NCI-H2107 treated with DMSO at 0.1 percent for 48 hours (cell line): ENCODE results near the gene RPS6KA5.
"Not testable (repeated sequence)": the region's sequence is repeated elsewhere in the genome, so short reads cannot be mapped to it uniquely, and the experiment has no call there.

ENCODE experiments used
- DNase-seq: peaks from one replicate; lab custom pipeline; 2025; ENCODE audit not compliant: unreplicated experiment; lab: John Stamatoyannopoulos, UW

Gene RPS6KA5

DNA sequence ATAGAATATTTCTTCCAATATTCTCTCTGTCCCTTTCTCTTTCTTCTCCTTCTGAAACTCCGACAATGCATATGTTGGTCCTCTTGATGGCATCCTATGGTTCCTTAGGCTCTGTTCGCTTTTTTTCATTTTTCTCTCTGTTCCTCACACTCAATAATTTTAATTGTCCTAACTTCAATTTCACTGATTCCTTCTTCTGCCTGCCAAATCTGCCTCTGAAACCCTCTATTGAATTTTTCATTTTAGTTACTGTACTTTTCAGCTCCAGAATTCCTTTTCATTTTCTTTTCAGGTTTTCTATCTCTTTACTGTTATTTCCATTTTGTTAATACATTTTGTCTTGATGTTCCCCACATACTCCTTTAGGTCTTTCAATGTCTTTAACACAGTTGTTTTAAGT is 177.2 kb downstream of the RPS6KA5 start:
- no peak for DNase-seq

DNA sequence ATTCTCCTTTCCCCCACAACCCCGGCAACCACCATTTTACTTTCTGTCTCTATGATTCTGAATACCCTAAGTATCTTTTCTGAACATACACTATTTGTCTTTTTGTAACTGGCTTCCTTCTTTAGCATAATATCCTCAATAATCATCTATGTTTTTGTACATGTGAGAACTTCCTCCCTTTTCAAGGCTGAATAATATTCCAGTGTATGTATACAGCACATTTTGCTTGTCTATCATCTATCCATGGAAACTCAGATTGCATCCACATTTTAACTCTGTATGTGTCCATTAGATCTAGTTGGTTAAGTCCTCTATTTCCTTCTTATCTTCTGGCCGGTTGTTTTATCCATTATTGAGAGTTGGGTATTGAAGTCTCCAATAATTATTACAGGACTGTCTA is 180.2 kb downstream of the RPS6KA5 start:
- no peak for DNase-seq

DNA sequence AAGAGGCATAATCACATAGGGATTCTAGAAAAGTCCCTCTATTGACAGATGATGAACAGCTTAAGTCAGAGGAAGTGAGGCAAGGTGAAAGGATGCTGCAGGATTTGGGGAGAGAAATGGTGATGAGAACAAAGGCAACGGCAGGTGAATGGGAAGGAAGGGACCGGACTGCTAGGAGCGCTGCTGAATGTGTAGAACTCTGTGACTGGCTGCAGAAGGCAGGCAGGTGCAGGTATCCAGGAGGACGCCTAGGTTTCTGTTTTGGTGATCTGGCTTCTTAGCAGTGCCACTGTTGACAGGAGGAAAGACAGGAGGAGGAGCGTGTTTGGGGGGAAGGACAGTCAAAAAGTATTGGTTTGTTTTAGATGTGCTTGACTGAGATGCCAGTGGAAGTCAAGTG is 185.8 kb downstream of the RPS6KA5 start:
- no peak for DNase-seq

DNA sequence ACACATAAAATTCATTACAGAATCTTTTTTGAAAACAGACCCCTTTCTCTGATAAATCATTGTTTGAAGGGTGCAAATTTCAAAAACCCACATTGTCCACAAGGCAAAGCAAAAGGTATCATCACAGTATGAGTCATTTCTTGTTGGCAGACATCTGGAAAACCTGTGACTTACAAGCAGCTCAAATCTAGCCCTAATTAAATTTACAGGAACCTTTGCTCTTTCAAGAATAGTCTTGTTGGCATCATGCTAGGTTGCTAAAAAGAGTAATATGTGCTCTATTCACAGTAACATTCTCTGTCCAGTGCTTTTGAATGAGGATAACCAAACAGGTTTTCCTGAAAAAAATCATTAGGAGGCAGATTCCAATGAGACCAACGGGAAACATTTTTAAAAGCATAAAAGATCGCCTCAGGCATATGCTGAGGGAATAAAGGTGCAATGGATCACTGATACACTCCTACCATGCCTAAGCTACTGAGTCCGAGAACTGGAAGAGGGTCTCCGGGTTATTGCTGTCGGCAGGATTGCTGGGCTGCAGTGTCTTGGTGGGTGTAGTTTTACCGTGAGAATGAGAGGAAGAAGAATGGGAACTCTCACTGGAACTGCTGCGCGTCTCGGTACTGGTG is 188.7 kb downstream of the RPS6KA5 start:
- no peak for DNase-seq

DNA sequence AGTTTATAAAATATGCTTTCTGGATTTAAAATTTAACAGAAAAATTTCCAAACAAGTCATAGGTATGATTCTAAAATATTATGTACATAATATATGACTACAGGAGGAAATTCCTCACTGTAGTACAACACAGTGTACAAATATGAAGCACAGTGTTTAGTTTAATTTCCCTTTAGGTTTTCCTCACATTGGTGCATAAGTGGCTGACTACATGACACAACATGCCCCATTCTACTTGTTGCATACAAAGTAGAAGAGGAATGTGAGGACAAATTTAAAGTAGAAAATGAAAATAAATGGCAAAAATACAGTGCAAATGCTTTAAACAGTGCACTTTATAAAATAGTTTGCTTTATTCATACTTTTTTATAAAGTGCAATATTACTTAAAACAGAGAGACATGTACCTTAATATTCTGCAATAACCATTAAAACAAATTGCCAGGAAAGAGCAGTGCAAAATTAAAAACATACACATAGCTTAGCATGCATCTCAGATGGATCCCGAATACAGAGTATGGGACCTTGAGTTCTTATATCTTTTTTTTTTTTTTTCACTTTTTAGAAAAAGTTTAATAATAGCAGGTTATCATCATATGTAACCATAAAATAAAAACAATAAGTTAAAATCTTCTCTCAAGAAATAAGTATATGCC is 189.4 kb downstream of the RPS6KA5 start:
- no peak for DNase-seq

DNA sequence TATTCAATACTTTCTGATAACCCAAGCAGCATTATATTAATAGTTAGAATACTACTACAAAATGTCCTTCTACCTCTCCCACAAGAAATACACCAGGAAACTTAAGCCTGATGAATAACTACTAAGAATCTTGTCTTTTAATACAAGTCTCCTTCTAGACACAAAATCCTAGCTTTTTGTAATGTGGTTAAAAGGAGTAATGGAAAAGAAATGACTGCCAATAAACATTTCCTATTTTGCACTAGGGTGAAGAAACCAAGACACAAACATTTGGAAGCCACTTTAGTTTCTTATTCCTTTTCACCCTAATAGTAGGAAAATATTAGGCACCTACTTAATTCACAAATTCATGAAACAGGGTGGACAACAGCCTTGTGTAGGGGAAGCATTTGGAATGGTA is 192.9 kb downstream of the RPS6KA5 start:
- no peak for DNase-seq

DNA sequence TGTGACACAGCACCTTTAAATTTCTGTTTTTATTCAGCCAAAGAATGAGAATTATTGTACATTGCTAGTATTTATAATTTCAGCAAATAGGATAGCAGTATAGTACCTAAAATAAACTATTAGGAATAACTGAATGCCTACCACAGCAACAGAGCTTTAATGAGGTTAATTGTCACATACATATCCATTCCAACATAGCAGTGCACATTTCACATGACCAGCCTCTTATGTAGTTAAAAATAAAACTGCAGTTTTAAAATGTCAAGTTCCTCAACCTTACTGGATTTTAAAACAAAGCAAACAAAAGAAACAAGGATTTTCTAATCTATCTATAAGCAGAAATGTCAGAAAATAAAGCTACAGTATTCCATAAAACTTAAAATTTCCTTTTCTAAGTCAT is 193.6 kb downstream of the RPS6KA5 start:
- no peak for DNase-seq

DNA sequence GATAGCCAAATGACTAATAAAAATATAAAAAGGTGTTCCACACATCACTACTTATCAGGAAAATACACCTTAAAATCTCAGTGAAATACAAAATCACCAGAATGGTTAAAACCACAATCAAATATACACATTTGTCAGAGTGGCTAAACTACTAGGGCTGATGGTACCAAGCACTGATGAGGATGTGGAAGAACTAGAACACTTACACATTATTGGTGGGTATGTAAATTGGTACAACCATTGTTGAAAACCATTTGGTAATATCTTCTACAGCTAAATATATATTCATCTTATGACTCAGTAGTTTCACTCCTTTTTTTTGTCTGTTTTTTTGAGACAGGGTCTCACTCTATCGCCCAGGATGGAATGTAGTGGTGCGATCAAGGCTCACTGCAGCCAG is 195.7 kb downstream of the RPS6KA5 start:
- DNase-seq, result no peak

DNA sequence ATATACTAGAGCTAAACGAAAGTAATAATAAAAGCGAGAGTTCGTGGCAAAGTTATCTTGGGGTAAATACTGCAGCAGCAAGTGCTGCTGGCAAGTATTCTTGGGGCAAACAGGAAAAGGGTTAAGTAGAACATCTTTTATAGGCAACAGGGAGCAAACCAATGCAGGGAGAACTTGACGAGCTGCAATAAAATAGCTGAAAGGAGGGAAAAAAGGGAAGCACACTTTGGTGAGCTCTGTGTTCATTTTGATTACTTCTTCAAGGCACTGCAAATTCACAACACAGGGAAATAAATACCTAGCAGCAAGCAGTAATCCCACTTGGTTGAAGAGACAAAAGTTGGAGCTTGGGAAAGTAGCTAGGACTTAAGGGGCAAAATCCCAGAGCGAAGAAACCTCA is 201.9 kb downstream of the RPS6KA5 start:
- no peak for DNase-seq

DNA sequence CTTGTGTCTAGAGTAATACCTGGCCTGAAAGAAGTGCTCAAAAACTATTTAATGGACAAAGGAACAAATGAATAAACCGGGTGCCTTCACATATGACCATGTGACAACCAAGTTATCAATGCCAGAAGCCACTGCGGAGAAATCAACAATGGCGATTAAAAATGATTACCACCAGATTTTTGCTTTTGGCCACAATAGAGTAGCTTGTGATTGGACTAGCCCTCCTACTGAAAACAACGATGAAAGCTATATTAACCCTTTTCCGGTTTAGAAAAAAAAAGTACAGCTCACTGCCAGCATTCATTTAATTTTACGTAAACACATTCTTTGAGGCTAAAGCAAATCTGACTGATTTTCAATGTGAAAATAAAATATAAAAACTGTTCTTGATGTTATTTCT is 202.6 kb downstream of the RPS6KA5 start:
- no peak for DNase-seq

DNA sequence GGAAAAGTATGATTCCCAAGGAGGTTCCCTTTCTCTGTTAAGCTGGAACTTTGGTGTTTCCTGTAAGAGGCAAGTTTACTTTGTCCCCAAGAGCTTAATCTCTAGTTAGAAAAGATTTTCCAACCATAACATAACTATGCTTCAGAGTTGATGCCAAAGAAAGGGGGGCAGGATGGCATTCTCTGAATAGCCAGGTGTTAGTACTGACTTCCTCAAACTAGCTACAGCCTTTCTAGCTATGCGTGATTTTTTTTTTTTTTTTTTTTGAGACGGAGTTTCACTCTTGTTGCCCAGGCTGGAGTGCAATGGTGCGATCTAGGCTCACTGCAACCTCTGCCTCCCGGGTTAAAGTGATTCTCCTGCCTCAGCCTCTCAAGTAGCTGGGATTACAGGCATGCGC is 204.3 kb downstream of the RPS6KA5 start:
- not testable (repeated sequence) for DNase-seq

DNA sequence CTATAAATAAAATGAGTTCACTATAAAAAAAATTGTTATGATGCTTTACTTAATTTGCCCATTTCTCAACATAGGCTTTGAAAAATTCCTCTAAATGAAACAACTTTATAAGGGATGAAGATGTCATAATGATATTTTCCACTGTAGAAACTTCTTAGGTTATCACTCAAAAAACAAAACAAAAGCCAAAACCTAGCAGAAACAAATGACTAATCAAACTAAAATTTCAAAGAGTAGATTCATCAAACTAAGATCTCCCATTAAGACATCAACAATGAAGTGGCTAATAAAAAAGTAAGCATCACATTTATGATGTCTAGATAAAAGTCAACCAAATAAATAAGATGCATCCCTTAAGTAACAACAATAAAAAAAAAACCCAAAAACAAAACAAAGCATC is 207.3 kb downstream of the RPS6KA5 start:
- no peak for DNase-seq

DNA sequence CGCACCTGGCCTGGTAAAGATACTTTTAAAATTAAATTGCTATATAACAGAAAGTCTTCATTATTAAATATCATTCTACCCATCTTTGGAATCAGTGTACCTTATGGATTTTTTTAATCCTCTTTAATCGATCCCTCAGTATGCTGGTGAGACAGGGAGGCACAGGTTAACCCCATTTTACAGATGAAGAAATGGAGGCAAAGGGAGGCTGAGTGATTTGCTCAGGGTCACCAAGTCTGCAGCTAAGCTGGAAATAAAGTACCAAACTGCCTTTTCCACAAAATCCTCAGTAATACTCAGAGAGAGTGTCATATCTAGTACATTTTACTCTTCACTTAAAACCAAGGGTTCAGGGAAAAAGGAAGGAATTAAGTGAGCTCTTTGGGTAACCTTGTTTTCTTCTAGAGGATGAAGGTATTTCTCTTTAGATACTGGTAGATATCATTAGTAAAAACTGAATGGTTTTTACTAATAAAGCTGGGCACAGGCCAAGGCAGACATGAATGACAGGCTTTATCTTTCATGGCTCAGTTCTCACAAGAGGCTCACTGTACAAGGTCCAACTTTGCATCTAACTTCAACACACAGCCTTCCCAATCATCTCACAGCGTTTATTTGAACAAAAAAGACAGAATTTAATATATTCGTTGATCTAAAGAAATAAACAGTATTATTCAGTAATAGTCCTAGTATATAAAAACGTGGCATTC is 209.0 kb downstream of the RPS6KA5 start:
- no peak for DNase-seq

DNA sequence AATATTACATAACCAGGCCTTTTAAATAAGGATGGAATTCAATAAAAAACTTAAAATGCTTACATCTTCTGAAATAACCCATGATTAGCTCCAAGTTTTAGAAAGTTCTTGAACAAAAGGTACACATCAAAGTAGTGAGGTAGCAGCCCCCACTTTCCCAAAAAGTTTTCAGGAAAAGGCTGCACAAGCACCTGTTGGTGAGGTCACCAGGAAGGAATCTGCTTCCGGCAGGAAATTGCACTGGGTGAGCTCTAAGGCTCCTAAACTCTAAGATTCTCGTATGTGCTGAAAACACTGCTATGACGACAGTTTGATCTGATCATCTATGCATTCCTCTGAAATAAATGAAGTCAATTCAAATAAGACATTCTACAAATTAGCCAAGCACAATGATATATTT is 210.0 kb downstream of the RPS6KA5 start:
- DNase-seq, result no peak

DNA sequence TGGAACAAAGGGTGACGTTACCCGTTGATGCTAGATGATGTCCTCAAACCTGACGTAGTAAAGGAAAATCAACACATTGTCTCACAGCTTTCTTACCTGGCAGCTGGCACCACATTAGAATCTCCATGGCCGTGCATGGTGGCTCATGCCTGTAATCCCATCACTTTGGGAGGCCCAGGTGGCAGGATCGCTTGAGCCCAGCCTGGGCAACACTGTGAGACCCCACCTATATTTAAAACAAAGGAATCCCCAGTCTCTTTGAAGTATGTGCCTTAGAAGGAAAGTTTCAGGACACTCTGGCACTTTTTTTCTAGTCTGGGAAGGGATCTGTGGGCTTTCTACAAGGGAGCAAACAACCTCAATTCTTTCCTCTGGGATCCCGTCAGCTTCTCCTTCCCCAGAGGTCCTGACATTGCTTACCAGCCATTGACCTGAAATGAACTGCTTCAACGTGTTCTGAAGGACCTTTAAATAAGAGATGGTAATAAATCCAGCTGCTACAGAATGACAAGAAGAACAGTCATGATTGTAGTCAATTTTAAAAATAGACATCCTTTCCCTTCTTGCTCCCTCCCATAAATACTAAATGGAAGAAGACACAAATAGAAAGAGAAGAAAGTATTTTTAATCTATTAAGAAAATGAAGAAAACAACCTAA is 210.5 kb downstream of the RPS6KA5 start:
- DNase-seq, result no peak

DNA sequence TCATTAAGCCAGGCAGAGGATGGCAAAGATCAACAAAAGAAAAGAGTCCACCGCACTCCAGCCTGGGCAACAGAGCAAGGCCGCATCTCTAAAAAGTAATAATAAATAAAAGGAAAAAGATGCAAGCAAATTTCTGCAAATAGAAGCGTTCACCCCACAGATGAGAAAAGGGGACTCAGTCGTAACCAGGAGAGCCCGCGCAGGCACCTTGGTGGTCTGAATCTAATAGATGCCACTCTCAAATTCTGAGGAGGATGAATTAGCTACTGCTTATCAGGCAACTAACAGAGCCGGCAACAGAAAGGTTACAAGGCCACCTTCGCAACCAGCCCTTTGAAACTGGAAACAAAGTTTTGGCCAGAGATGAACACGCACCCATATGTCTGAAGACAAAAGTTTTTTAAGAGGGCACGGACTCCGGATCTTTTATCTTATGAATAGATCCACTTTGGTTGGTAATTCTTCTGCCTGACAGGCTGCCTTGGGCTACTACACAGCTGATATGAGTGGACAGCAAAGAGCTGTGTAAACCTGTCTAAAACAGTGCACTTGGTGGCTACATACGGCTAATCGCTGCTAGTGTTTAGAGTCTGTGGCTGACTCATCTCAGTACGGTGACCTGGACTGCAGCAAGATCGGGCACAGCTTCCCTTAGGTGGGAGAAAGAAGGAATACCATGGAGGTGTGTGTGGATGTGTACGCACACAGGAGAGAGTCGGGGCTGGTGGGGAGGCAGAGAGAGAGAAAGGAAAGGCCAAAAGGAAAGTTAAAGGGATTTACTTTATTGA is 211.3 kb downstream of the RPS6KA5 start:
- no peak for DNase-seq

DNA sequence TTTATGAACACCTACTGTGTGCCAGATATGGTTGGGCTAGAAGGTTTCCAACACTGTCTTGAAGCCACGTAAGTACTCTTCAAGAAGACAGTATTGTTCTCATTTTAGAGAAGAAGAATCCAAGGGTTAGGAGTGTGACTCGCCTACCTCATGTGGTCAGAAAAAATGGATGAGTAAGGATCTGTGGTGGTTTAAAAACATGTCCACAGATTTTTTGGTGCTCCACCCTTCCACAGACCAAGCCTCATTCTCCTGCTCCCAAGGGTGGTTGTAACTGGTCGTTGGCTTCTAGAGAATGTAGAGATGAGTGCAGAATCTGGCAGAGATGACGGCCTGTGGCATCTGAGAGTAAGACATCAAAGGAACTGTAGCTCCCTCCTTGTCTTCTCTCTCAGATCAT is 213.9 kb downstream of the RPS6KA5 start:
- DNase-seq, result no peak

DNA sequence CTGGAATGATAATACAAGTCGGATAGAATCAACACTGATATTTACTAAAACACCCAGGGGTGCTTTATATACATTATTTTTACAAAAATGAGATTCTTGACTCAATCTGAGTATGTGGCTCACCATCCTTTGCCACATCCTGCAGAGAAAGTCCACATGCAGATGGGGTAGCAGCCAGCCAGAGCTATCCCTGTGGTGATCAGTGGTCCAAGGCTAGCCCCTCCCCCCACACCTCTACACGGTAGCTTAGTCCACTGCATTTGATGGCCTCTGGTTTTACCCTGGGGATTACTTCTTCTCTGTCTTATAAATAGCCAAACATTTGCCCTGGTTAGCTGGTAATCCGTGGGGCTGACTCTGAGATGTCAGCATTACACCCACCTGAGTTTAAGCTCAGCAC is 216.1 kb downstream of the RPS6KA5 start:
- DNase-seq, result no peak

DNA sequence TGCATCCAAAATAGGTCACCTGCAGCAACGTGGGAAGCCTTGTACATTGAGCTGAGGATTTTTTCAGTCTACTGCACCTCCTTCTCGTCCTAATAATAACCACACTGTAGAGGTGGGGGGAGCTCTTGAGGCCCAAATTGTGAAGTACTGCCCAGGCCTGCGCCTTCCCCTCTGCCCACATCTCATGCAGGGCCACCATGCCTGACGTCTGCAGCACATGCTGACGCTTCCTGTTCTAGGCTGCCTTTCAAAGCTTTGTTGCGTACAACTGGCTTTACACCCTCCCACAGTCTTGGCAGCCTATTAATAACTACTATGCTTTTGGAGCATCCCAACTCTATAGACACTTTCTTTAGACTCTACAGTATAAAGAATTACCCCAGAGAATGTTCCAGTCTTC is 217.7 kb downstream of the RPS6KA5 start:
- no peak for DNase-seq

DNA sequence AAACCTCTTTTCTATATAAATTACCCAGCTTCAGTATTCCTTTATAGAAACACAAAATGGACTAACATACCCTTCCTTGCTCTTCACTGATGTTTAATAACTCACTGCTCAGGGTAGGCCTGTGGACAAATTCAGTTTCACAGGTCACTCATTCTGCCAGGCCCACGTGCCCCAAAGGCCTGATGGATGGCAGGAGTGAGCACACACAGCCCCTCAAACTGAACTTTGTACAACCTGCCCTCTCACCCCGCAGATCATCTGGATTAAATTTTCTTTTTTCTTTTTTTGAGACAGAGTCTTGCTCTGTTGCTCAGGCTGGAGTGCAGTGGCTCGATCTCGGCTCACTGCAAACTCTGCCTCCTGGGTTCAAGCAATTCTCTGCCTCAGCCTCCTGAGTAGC is 219.8 kb downstream of the RPS6KA5 start:
- DNase-seq, result not testable (repeated sequence)

DNA sequence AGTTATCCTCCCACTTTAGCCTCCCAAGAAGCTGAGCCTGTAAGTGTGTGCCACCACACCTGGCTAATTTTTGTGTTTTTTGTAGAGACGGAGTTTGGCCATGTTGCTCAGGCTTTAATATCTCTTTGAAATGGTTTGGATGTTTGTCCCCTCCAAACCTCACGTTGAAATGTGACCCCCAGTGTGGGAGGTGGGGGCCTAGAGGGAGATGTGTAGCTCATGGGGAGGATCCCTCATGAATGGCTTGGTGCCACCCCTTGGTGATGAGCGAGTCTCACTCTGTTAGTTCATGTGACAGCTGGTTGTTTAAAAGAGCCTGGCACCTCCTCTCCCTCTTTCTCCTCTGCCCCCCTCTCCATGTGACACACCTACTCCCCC is 220.6 kb downstream of the RPS6KA5 start:
- DNase-seq, result no peak
